Body of pancreas (tissue), 4 donors: Measurements from ENCODE around the gene RBMXL3. TPM values are rescaled to one million over a fixed set of nuclear protein-coding genes. Genes with fewer than 3 reads are reported as not detected.

ENCODE experiments used
- ATAC-seq: fragments of 150-250 bp; one replicate; pipeline ENCODE4 v1.9.1; 2016
- DNase-seq, 4 donors: peaks; one replicate each; pipeline ENCODE4 v3.0.0-alpha.2; 2019
- H3K27ac ChIP-seq, 4 donors: fragments of 200-600 bp; sonication (generic); 1 replicate in 3 of 4; 2 replicates in 1 of 4; pipeline versions ENCODE4 v1.5.1 to v1.6.1; 2016 to 2019; ENCODE audit warnings: mild to moderate bottlenecking in 1 of 4, mixed read lengths in 1 of 4, moderate library complexity in 1 of 4
- H3K27me3 ChIP-seq, 2 donors: fragments of 200-600 bp; sonication (generic); one replicate each; pipeline ENCODE4 v1.6.0; 2016; ENCODE audit warnings: mild to moderate bottlenecking in 1 of 2
- H3K36me3 ChIP-seq, 2 donors: fragments of 200-600 bp; sonication (generic); replicated peaks in 1 of 2; 2 replicates each; pipeline ENCODE4 v1.5.1; 2016; ENCODE audit warnings: low read depth in 2 of 2; ENCODE audit not compliant: insufficient read depth in 1 of 2
- H3K4me1 ChIP-seq: fragments of 200-600 bp; sonication (generic); one replicate; pipeline ENCODE4 v1.6.0; 2016
- H3K4me3 ChIP-seq, 2 donors: fragments of 200-600 bp; sonication (generic); 1 replicate in 1 of 2; 2 replicates in 1 of 2; pipeline ENCODE4 v1.5.1; 2016 to 2019
- H3K9me3 ChIP-seq, 3 donors: fragments of 200-600 bp; sonication (generic); 1 replicate in 2 of 3; 2 replicates in 1 of 3; pipeline ENCODE4 v1.5.1; 2016
- POLR2A ChIP-seq, 3 donors: fragments of 450-650 bp; IDR thresholded peaks; one replicate each; pipeline ENCODE4 v1.6.1; 2016; ENCODE audit warnings: antibody characterized with exemption in 3 of 3, mild to moderate bottlenecking in 2 of 3
- WGBS, 2 donors: methylation state at CpG; one replicate each; pipeline ENCODE4 v1.1.5; 2017; 5-methylcytosine and 5-hydroxymethylcytosine counted together
- intact Hi-C: fragments of 100-400 bp; cut with DNase I; formaldehyde crosslinking; loops from one replicate; pipeline ENCODE4 v1.15.1; 2023
- total RNA-seq, 2 donors: library from RNA; depleted of rRNA; stranded (reverse); fragments of >200 nt; gene quantifications; one replicate each; pipeline ENCODE4 v1.1.0, GENCODE V29; 2016
- TF ChIP-seq, protein P1 (sequence below), 7 experiments: fragments of 450-650 bp in 4 of 7; fragments of 200-600 bp in 3 of 7; sonication (generic) in 3 of 7; IDR thresholded peaks; one replicate each; pipeline ENCODE4 v1.5.1; 2016 to 2019; ENCODE audit warnings: antibody characterized with exemption in 7 of 7

Gene RBMXL3
- total RNA-seq, 2 donors from 2014 or later: not detected

DNA sequence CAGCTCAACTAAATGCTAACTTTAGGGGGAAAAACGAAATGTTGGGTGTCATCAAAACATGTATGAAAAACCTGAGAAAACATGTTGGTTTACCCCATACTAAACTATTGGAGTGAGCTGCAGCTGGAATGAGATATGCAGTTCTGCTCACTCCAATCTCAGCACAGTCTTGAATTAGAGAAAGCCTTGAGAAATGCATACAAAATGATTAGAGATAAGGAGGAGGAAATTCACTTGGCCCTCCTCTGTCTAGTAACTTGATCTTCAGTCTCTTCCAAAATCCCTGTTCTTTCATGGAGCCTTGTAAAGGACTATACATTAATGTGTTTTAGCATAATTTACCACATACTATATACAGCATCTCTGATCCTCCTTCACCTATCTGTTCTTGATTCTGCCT lies 47.8 kb downstream of the RBMXL3 start:
- no peak overlapping the region for H3K27ac ChIP-seq
- DNase-seq (no peak), ATAC-seq (no peak)
- H3K9me3 ChIP-seq: no peaks in the 10 kb centered on the region
- no peak for TF ChIP-seq POLR2A (IDR thresholded peaks at IDR 0.05)
- TF ChIP-seq, protein P1, sequence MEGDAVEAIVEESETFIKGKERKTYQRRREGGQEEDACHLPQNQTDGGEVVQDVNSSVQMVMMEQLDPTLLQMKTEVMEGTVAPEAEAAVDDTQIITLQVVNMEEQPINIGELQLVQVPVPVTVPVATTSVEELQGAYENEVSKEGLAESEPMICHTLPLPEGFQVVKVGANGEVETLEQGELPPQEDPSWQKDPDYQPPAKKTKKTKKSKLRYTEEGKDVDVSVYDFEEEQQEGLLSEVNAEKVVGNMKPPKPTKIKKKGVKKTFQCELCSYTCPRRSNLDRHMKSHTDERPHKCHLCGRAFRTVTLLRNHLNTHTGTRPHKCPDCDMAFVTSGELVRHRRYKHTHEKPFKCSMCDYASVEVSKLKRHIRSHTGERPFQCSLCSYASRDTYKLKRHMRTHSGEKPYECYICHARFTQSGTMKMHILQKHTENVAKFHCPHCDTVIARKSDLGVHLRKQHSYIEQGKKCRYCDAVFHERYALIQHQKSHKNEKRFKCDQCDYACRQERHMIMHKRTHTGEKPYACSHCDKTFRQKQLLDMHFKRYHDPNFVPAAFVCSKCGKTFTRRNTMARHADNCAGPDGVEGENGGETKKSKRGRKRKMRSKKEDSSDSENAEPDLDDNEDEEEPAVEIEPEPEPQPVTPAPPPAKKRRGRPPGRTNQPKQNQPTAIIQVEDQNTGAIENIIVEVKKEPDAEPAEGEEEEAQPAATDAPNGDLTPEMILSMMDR (IDR thresholded peaks at IDR 0.05): no peak
- intact Hi-C loops: no loop called here
- 25 to 50% methylated on average over 1 of the region's 1 CpG for WGBS, 2 donors
- no peak overlapping the region for H3K4me3 ChIP-seq
- H3K4me1 ChIP-seq: no peaks in the 10 kb centered on the region
- H3K36me3 ChIP-seq: no peaks in the 10 kb centered on the region
- H3K27me3 ChIP-seq: no peaks in the 10 kb centered on the region

Other genes with a start within 250 kb of the RBMXL3 start
- gene IL13RA2, start 171.8 kb upstream of the RBMXL3 start, total RNA-seq: under 1 TPM in 1 of 2 donors, not detected in 1; 0.78 TPM
- gene LRCH2, start 44.7 kb downstream of the RBMXL3 start, total RNA-seq: 1 to 10 TPM in 1 of 2 donors, under 1 TPM in 1; 0.33 to 1.3 TPM
- not detected for gene LUZP4, start 100.3 kb downstream of the RBMXL3 start, total RNA-seq